CD4-positive, alpha-beta T cell treated with Interleukin-17A for 4 hours (primary cell): ENCODE measurements around the gene FLT3LG.

Experiments used
- DNase-seq: peaks from one replicate; pipeline ENCODE4 v3.0.0-alpha.2; 2020; ENCODE audit warnings: mixed read lengths

Gene FLT3LG

DNA sequence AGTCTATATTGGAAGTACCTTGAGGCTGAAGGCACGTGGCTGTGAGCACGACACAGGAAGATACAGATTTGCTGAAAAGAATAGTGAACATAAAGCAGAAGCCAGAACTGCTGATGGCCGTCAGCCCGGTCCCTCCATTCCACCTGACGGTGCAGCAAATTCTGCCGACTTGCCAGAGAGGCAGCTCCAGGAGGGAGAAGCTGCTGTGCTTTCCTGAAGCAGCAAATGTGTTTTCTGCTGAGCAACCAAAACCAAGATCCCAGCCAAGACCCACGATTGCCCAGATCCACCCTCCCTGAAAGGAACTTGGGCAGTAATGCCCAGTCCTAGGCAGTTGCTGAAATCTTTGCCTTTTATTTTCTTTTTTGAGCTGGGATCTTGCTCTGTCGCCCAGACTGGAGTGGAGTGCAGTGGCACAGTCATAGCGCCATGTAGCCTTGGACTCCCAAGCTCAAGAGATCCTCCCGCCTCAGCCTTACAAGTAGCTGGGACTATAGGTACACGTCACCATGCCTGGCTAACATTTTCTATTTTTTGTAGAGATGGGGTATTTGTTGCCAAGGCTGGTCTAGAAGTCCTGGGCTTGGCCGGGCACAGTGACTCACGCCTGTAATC lies 46.8 kb downstream of the FLT3LG start:
- no peak for DNase-seq

DNA sequence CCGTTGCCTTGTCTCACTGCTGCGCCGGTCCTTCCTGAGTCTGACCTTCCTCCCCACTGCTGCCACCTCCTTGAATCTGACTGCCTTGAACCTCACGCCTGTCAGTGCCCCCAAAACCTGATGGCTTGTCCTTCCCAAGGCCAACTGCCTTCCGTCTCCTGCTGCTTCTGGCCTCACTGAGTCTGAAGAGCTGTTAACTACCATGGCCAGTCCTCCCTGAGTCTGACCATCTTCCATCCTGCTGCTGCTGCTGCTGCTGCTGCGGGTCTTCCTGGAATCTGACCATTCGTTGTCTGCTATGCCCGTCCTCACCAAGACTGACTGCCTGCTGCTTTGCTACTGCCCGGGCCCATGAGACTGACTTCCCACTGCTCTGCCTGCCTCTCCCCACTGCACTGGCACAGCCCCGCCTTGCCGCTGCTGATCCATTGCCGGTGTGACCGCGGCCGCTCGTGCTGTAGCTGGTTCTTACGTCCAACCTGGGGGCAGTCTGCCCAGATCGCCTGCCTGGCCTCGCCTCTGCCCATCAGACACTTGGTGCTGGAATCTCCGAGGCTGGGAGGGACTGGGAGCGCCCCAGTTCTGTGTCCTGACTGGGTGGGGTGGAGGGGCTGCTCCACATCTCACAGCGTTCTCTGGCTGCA lies 50.9 kb downstream of the FLT3LG start:
- no peak for DNase-seq

DNA sequence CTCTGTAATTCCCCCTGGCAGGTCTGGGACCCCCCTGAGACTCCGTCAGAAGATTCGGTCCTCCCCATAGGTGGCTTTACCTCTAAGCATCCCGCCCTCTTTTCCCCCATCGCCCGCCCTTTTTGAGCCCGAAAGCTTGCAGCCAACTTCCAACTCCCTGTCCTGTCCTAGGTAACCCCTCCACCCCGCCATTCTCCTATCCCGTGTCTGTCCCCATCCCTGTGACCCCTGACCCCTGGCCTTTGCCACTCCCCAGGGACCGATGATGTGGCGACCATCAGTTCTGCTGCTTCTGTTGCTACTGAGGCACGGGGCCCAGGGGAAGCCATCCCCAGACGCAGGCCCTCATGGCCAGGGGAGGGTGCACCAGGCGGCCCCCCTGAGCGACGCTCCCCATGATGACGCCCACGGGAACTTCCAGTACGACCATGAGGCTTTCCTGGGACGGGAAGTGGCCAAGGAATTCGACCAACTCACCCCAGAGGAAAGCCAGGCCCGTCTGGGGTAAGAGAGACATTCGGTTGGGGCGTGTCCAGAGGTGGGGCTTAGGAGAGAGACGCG lies 54.3 kb downstream of the FLT3LG start:
- DNase-seq, result no peak

DNA sequence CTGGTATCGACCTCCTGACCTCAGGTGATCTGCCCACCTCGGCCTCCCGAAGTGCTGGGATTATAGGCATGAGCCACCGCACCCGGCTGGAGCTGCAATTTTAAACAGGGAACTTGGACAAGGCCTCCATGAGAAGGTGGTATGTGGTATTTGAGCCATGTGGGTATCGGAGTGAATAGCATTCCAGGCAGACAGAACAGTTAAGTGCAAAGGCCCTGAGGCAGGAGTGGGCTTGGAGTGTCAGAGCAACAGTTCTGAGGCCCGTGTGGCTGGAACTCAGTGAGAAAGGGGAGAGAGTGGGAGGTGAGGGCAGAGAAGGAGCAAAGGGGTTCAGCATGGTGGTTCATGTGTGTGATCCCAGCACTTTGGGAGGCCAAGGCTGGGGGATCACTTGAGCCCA lies 56.7 kb downstream of the FLT3LG start:
- DNase-seq, result no peak

DNA sequence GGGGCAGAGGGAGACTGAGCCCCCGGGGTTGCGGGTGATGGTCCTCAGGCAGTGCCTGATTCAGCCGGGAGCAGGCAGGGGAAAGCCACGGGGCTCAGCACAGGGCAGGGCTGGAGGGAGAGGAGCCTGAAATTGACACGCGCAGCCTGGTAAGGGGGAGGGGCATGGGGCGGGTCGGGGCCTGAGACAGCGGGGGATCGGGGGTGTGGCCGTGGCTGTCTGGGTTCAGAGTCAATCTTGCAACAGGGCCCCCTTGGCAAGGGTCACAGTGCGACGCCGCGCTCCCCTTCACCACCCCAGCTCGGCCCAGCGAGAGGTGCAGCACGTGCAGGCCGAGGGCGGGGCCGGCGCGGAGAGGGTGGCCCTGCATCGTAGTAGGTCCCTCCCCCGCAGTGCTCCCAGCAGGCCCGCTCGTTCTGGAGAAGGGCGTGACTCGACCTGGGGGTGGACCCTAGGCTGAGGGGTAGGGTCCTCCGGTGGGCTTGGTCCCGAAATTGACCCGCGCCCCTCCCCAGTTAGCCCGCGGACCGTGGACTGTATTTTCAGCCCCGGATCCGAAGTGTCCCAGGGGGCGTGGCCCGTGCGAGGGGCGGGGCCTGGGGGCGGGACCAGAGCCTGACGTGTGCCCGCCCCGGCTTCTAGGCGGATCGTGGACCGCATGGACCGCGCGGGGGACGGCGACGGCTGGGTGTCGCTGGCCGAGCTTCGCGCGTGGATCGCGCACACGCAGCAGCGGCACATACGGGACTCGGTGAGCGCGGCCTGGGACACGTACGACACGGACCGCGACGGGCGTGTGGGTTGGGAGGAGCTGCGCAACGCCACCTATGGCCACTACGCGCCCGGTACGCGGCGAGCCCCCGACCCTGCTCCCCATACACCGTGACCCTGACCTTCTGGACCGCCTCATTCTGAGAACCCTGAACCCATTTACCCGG lies 59.8 kb downstream of the FLT3LG start:
- DNase-seq, result peak; percentile 90

DNA sequence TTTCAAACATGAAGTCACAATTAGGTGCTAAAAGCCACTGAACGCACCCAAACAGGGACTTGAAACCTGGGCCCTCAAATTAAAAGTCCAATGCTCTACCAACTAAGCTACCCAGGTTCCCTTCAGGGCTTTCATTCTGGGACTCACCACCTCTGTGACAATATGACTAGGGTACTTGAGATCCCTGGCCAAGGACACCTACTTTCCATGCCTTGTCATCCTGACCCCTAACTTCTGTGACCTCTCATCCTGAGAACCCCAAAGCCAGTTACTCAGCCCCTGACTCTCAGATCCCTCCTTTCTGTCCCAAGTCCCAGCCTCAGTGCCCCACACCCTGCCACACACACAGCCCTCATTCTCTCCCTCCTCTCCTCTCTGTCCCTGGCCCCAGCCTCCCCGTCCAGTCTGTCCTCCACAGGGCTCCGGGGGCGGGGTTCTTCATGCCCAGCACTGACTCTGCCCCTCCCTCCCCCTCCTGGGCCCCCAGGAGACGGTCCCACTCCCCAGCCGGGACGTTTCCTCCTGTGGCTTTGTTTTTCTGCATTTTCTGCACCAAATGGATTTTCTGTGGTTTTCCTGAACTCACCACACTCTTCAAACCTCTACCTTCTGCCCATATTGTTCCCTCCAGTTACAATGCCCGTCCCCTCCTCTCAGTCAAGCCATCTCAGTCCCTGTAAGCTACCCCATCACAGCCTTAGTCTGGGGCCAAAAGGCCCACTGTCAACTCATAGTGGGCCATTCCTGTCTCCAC lies 60.8 kb downstream of the FLT3LG start:
- DNase-seq, result peak; percentile 16
